ENCODE results near the gene KCNJ5. TPM values are rescaled to one million over a fixed set of nuclear protein-coding genes. Genes with fewer than 3 reads are reported as not detected.

The KCNJ5 gene
- total and polyA plus RNA-seq, 2 of the 4 experiments (the other 2 are of a cell fraction): 0.07 to 0.18 TPM

DNA sequence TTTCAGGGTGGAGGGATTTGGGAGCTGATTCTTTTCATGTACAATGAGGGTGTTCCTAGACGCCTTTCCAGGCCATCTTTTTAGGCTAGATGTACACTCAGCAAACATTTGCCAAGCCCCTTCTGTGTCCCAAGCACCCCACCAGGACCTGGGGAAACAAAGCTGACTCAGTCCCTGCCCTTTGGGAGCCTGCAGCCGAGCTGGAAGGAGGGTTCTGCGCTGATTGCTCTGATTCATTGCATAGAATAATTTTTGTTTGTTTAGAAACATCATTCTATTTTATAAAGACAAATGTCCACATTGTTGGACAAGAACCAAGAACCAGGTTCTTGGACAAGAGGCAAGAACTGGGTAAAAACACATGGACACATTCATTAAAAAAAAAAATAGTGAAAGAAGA, 34.8 kb downstream of the KCNJ5 start:
- Histone ChIP-seq H4K5ac (ENCODE audit: low read depth, low read length) (no peak overlapping the region), H4K91ac (ENCODE audit: insufficient read depth, low read depth, low read length) (no peak overlapping the region), H2AK5ac (ENCODE audit: low read depth, low read length) (no peak overlapping the region), H4K8ac (ENCODE audit: low read depth in 2 of 2, low read length in 2 of 2) (no peak overlapping the region), H3K27ac (ENCODE audit: insufficient read depth, low read length) (no peak overlapping the region), H3K36me3 (ENCODE audit: control insufficient read depth, insufficient read depth, low read length) (no peaks in the 10 kb centered on the region), H2AK9ac (replicated peaks; ENCODE audit: low read depth, low read length, poor library complexity) (no peak overlapping the region), H3K4me2 (ENCODE audit: low read depth, low read length) (no peak overlapping the region), H3K4me3 (ENCODE audit: insufficient read depth, low read depth, low read length) (no peak overlapping the region), H3K14ac (replicated peaks; ENCODE audit: low read depth, low read length) (no peak overlapping the region), H3K79me1 (ENCODE audit: low read depth in 1 of 2, low read length in 2 of 2) (no peaks in the 10 kb centered on the region), H2BK15ac (ENCODE audit: low read depth, low read length) (no peak overlapping the region), H2BK20ac (ENCODE audit: low read depth, low read length) (no peak overlapping the region), H3K9ac (ENCODE audit: low read depth, low read length) (no peak overlapping the region), H3K9me3 (ENCODE audit: control insufficient read depth, insufficient read depth, low read length) (no peaks in the 10 kb centered on the region), H2BK5ac (ENCODE audit: low read depth, low read length, poor library complexity, severe bottlenecking) (no peak overlapping the region), H2AFZ (replicated peaks; ENCODE audit: low read length, poor library complexity) (no peak overlapping the region), H3K4ac (ENCODE audit: low read depth, low read length) (no peak overlapping the region), H3K4me1 (ENCODE audit: control insufficient read depth, insufficient read depth, low read length) (peaks cover 3% of the 10 kb centered on the region; the same call in 1 of the 2 replicates), H4K20me1 (ENCODE audit: insufficient read depth, low read length) (no peaks in the 10 kb centered on the region), H3K56ac (ENCODE audit: extremely low read depth, insufficient read depth, low read length) (no peak overlapping the region), H3K18ac (ENCODE audit: low read depth, low read length) (no peak overlapping the region), H3K9me1 (ENCODE audit: insufficient read depth, low read length) (no peaks in the 10 kb centered on the region), H3K23ac (ENCODE audit: low read depth, low read length) (no peak overlapping the region), H3K27me3 (ENCODE audit: control insufficient read depth, insufficient read depth, low read length) (peaks cover 26% of the 10 kb centered on the region), H2BK120ac (ENCODE audit: low read depth, low read length) (no peak overlapping the region)
- ATAC-seq (ENCODE audit: low read depth): no peak
- DNase-seq: no peak
- TF ChIP-seq MAZ (IDR thresholded peaks at IDR 0.05; ENCODE audit: borderline replicate concordance, low read depth, low read length) (no peak), RAD21 (IDR thresholded peaks at IDR 0.05; ENCODE audit: low read length) (no peak), SMC3 (IDR thresholded peaks at IDR 0.05; ENCODE audit: low read depth, low read length) (no peak), CEBPB (IDR thresholded peaks at IDR 0.05; ENCODE audit: low read depth, low read length) (no peak), POLR2A (IDR thresholded peaks at IDR 0.05; ENCODE audit: low read depth, low read length) (no peak), RCOR1 (IDR thresholded peaks at IDR 0.05; ENCODE audit: insufficient replicate concordance, low read length) (no peak), RFX5 (IDR thresholded peaks at IDR 0.05; ENCODE audit: low read depth, low read length) (no peak)
- TF ChIP-seq, protein P1, sequence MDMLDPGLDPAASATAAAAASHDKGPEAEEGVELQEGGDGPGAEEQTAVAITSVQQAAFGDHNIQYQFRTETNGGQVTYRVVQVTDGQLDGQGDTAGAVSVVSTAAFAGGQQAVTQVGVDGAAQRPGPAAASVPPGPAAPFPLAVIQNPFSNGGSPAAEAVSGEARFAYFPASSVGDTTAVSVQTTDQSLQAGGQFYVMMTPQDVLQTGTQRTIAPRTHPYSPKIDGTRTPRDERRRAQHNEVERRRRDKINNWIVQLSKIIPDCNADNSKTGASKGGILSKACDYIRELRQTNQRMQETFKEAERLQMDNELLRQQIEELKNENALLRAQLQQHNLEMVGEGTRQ (IDR thresholded peaks at IDR 0.05; ENCODE audit: low read depth, low read length): no peak
- in situ Hi-C loops (cut with MboI; ENCODE audit: low sequenced_read_pairs) (no loop called here), intact Hi-C loops (cut with micrococcal nuclease) (no loop called here), dilution Hi-C loops (cut with HindIII; ENCODE audit: low sequenced_read_pairs, unreplicated experiment) (no loop called here)
- no CpG with 5 or more reads among the region's 3 CpGs for WGBS, 2 experiments (ENCODE audit: extremely low coverage in 2 of 2, insufficient read length in 1 of 2)
- BruUV-seq (replicated peaks): no TSS peak
- CTCF ChIA-PET: interaction anchor here (1.1 kb wide), 1 partner anchor 42 kb away, joined by 3 read pairs; no protein-coding TSS in a partner anchor
- POLR2A ChIA-PET (ENCODE audit: unreplicated experiment): no interaction called here
